Choroid plexus epithelial cell (primary cell): ENCODE data around the gene FAT2.
"Not testable (repeated sequence)": the region's sequence is repeated elsewhere in the genome, so short reads cannot be mapped to it uniquely, and the experiment has no call there.

ENCODE experiments used
- DNase-seq: peaks from one replicate; pipeline ENCODE4 v3.0.0-alpha.2; 2010; ENCODE audit warnings: low read depth
- H3K4me3 ChIP-seq: 2 replicates; pipeline ENCODE4 v1.5.1; 2011; ENCODE audit warnings: low read depth, mild to moderate bottlenecking, control low read depth, low read length, moderate library complexity
- CTCF ChIP-seq: conservative IDR thresholded peaks from 2 replicates; pipeline ENCODE4 v1.5.1; 2011; ENCODE audit warnings: low read depth, mild to moderate bottlenecking, control low read depth, inconsistent platforms, low read length, moderate library complexity

Gene FAT2

DNA sequence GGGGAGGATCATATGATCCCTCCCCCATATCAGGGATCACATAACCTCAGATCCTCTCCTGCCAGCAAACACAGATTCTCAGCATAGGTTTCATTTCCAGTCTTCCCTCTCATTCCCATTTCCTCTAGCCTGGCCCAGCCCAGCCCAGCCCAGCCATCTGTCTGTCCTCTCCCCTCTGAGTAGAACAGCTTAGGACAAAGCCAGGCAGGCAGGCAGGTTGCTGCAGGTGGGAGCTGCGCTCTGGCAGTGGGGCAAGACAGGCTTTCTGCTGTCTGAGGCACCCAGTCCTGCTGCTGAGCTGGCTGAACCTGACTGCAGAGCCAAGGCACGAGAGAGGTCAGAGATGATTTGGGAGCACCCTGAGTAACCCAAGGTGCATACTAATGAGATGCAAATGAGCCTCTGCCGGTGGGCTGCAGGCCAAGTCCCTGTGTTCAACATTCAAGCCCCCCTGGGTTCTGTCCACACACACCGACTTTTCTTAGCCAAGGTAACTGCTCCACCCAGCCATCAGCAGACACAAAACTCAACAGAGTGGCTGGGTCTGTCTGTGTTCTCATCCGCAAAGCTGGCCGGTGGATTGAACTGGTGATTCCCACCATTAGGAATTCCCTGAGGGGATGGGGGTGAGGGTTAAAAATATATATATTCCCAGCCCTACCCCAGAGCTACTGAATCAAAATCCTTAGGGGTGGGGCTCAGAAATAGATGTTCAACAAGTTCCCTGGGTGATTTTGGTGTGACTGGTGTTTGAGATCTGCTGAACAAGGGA is 9.1 kb downstream of the FAT2 start:
- H3K4me3 ChIP-seq, result no peak overlapping the region
- no peak for TF ChIP-seq CTCF
- DNase-seq, result no peak

- no peak for DNase-seq
- no peak overlapping the region for H3K4me3 ChIP-seq
- TF ChIP-seq CTCF, result no peak
Measured at GRCh38 chr5:151581347-151581746, 9.8 kb downstream of the FAT2 start.

- H3K4me3 ChIP-seq, result no peak overlapping the region
- TF ChIP-seq CTCF, result no peak
- DNase-seq, result no peak
Measured at GRCh38 chr5:151580858-151581257, 10.3 kb downstream of the FAT2 start.

DNA sequence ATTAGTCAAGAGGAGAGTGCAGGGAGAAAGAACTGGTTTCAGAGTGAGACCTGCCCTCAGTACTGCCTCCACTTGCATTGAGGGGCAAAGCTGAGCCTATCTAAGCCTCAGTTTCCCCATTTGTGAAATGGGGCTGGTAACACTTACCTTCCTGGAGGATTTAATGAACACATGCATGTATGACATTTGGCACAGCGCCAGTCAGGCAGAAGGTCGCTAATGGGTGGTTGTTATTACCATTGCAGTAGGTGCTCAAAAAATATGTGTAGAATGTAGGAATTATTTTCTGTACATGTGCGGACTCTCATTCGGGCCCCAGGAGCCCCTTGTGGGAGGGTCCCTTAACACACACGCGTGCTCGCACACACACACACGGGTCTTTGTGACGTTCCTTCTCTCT is 10.9 kb downstream of the FAT2 start:
- DNase-seq, result no peak
- no peak overlapping the region for H3K4me3 ChIP-seq
- TF ChIP-seq CTCF, result no peak

GRCh38 chr5:151579146-151579545 is 12.0 kb downstream of the FAT2 start:
- DNase-seq, H3K4me3 ChIP-seq: not testable (repeated sequence)

GRCh38 chr5:151578326-151579025 is 12.7 kb downstream of the FAT2 start:
- DNase-seq, result no peak
- H3K4me3 ChIP-seq, result no peak overlapping the region
- no peak for TF ChIP-seq CTCF

GRCh38 chr5:151577566-151577965 is 13.6 kb downstream of the FAT2 start:
- H3K4me3 ChIP-seq, result no peak overlapping the region
- DNase-seq, result no peak

More at GRCh38 chr5:151577566-151577965, 13.6 kb downstream of the FAT2 start:
- TF ChIP-seq CTCF, result no peak
